ENCODE measurements around the gene DCANP1.

DNA sequence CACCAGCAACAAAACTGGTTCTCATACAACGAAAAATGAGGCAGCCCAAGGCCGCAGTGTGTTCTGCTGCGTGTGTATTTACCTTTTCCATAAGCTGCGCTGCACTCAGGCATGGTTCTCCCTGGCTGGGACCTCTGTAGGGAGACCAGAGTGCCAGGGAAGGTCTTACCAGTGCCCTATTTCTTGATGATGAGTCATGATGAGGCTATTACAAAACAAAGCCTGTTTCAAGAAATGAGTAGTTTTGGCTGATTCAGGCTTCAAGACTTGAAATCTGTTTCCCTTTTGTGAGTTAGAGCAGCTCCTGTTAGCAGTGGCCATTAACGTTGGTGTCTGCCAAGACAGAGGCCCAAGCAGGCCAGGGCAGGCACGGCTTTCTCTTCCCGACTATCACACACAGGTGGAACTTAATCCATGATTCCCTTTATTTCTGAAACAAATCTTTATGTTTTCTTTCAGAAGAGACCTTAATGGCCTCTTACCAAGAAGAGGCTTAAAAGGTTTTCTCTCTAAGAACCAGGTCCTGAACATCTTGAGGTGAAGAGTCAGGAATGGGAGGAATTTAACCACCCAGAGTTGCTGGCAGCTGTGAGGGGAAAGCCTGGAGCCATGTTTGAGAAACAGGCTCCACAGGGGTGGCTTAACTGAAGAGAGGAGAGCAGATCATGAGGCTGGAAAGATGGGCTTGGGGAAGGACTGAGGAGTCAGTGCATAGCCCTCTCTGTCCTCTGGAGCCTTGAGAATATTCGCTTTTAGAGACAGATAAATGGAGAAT is 46.4 kb upstream of the DCANP1 start:
- TF ChIP-seq SIN3A (IDR thresholded peaks at IDR 0.05; ENCODE audit: borderline replicate concordance, insufficient read depth, low read length) (no peak), TAF1 (IDR thresholded peaks at IDR 0.05; ENCODE audit: borderline replicate concordance, insufficient read depth, low read length) (no peak), POLR2AphosphoS5 (IDR thresholded peaks at IDR 0.05; ENCODE audit: low read depth, low read length) (no peak)
- TF ChIP-seq, protein P1, sequence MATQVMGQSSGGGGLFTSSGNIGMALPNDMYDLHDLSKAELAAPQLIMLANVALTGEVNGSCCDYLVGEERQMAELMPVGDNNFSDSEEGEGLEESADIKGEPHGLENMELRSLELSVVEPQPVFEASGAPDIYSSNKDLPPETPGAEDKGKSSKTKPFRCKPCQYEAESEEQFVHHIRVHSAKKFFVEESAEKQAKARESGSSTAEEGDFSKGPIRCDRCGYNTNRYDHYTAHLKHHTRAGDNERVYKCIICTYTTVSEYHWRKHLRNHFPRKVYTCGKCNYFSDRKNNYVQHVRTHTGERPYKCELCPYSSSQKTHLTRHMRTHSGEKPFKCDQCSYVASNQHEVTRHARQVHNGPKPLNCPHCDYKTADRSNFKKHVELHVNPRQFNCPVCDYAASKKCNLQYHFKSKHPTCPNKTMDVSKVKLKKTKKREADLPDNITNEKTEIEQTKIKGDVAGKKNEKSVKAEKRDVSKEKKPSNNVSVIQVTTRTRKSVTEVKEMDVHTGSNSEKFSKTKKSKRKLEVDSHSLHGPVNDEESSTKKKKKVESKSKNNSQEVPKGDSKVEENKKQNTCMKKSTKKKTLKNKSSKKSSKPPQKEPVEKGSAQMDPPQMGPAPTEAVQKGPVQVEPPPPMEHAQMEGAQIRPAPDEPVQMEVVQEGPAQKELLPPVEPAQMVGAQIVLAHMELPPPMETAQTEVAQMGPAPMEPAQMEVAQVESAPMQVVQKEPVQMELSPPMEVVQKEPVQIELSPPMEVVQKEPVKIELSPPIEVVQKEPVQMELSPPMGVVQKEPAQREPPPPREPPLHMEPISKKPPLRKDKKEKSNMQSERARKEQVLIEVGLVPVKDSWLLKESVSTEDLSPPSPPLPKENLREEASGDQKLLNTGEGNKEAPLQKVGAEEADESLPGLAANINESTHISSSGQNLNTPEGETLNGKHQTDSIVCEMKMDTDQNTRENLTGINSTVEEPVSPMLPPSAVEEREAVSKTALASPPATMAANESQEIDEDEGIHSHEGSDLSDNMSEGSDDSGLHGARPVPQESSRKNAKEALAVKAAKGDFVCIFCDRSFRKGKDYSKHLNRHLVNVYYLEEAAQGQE (IDR thresholded peaks at IDR 0.05; ENCODE audit: insufficient read depth in 1 of 2, low read depth in 2 of 2, low read length in 2 of 2): no peak

Measured in PFSK-1 (cell line).